Measurements from ENCODE around the gene RAD9A.

RAD9A gene

DNA sequence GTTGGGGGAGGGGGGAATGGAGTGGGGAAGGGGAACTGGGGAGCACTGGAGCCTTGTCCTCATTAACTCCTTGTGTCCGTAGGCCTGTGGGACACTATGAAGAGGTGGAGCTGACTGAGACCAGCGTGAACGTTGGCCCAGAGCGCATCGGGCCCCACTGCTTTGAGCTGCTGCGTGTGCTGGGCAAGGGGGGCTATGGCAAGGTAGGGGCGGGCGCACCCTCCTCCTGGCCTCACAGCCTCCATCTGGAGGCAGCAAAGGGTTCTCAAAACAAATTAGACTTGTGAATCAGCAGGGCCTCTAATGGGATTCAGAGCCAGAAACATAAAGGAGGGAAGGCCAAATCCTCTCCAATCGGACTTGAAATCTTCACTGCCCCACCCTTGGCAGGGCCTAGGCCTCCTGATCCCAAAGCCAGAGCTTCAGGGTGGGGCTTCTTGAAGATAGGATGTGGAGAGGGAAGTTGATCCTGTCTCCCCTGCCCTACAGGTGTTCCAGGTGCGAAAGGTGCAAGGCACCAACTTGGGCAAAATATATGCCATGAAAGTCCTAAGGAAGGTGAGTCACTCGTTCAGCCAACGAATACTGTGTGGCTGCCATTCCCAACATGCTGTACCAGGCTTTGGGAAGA is 37.4 kb downstream of the RAD9A start:
- POLR2A ChIA-PET: interaction anchor here (0.6 to 3.2 kb wide), 7 partner anchors 10 to 847 kb away, joined by 3 to 16 read pairs (median 4); partner anchors contain the start of genes CORO1B and PPP1CA
- Histone ChIP-seq H3K27ac (ENCODE audit: extremely low read depth, low read depth, low read length) (peak overlapping the region; percentile 77; the same call in 1 of the 2 replicates), H3K4me3 (ENCODE audit: low read depth, low read length) (peak overlapping the region; percentile 81), H3K36me3 (ENCODE audit: control insufficient read depth in 2 of 2, insufficient read depth in 1 of 2, low read length in 2 of 2) (peaks cover 5 to 48% of the 10 kb centered on the region in 2 experiments; a peak in 2 of 3 replicates), H3K4me1 (ENCODE audit: control insufficient read depth, insufficient read depth, low read length) (peaks cover 5% of the 10 kb centered on the region; the same call in 1 of the 2 replicates), H3K9me3 (ENCODE audit: control insufficient read depth, insufficient read depth, low read depth, low read length) (no peaks in the 10 kb centered on the region)
- CTCF ChIA-PET: interaction anchor here (0.6 to 0.7 kb wide), 2 partner anchors 34 to 73 kb away, joined by 4 read pairs; no protein-coding TSS in a partner anchor
- TF ChIP-seq FEZF1 (tag by site-specific recombination; IDR thresholded peaks at IDR 0.05) (no peak), ZFP69B (tag by site-specific recombination; IDR thresholded peaks at IDR 0.05) (peak; percentile 38; the same call in 1 of the 2 replicates), SP2 (tag by site-specific recombination; IDR thresholded peaks at IDR 0.05) (peak; percentile 13; the same call in 1 of the 2 replicates), ZNF664 (tag by site-specific recombination; IDR thresholded peaks at IDR 0.05) (no peak), SCRT2 (tag by site-specific recombination; IDR thresholded peaks at IDR 0.05) (0 out of 2 replicates have a peak, but pooled peaks have one; percentile 27)
- TF ChIP-seq, protein P1, sequence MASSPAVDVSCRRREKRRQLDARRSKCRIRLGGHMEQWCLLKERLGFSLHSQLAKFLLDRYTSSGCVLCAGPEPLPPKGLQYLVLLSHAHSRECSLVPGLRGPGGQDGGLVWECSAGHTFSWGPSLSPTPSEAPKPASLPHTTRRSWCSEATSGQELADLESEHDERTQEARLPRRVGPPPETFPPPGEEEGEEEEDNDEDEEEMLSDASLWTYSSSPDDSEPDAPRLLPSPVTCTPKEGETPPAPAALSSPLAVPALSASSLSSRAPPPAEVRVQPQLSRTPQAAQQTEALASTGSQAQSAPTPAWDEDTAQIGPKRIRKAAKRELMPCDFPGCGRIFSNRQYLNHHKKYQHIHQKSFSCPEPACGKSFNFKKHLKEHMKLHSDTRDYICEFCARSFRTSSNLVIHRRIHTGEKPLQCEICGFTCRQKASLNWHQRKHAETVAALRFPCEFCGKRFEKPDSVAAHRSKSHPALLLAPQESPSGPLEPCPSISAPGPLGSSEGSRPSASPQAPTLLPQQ (tag by site-specific recombination; IDR thresholded peaks at IDR 0.05): 0 out of 2 replicates have a peak, but pooled peaks have one; percentile 12

- CTCF ChIA-PET: no interaction called here
- H3K36me3 ChIP-seq (ENCODE audit: control insufficient read depth in 2 of 2, insufficient read depth in 1 of 2, low read length in 2 of 2): peaks cover 5 to 53% of the 10 kb centered on the region in 2 experiments; a peak in 2 of 3 replicates
- POLR2A ChIA-PET: interaction anchor here (0.7 to 3.2 kb wide), 3 partner anchors 9 to 35 kb away, joined by 4 to 16 read pairs (median 4); partner anchors contain the start of gene PPP1CA
- no peaks in the 10 kb centered on the region for H3K9me3 ChIP-seq (ENCODE audit: control insufficient read depth, insufficient read depth, low read depth, low read length)
- peaks cover 5% of the 10 kb centered on the region; the same call in 1 of the 2 replicates for H3K4me1 ChIP-seq (ENCODE audit: control insufficient read depth, insufficient read depth, low read length)
- H3K27ac ChIP-seq (ENCODE audit: extremely low read depth, low read depth, low read length): no peak overlapping the region
- peak; percentile 59; the same call in 1 of the 2 replicates for TF ChIP-seq ZNF394 (tag by site-specific recombination; IDR thresholded peaks at IDR 0.05; ENCODE audit: borderline replicate concordance)
- no peak for TF ChIP-seq KLF7 (tag by site-specific recombination; IDR thresholded peaks at IDR 0.05; ENCODE audit: borderline replicate concordance)
- TF ChIP-seq ZNF585B (tag by site-specific recombination; IDR thresholded peaks at IDR 0.05): no peak
- no peak overlapping the region for H3K4me3 ChIP-seq (ENCODE audit: low read depth, low read length)
Measured at GRCh38 chr11:67429722-67430121, 37.9 kb downstream of the RAD9A start.

DNA sequence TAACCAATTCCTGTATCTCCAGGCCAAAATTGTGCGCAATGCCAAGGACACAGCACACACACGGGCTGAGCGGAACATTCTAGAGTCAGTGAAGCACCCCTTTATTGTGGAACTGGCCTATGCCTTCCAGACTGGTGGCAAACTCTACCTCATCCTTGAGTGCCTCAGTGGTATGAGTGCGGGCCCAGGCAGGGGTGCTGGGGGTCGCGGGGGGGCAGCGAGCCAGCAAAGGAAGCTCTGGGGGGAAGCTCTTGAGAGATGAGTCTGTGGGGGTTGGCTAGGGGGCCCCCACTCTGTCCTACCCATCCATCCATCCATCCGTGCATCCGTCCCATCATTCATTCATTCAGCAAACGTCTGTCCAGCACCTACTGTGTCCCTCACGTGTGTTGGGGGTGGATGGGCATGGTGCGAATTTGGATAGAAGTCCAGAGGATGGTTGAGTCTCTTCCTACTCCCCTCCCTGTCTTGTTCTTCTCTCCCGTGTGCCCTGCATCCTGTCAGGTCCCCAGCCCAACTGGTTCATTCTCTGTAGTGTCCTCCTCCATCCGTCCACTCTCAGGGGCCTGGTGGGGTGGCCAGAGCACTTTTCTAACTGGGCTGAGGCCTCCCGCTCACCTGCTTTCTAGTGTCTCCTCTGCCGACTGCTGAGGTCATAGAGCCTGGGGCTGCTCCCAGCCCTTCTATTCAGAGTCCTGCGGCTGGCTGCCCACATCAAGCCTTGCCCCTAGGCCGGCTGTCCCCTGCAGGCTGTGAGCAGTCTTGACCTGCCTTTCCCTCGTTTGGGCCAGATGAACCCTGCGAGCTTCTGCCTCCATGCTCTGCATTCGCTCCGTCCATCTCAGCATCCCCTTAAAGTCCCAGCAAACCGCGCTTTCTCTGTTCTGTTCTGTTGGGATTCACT is 39.8 kb downstream of the RAD9A start:
- H3K9me3 ChIP-seq (ENCODE audit: control insufficient read depth, insufficient read depth, low read depth, low read length): no peaks in the 10 kb centered on the region
- H3K4me3 ChIP-seq (ENCODE audit: low read depth, low read length): no peak overlapping the region
- H3K36me3 ChIP-seq (ENCODE audit: control insufficient read depth in 2 of 2, insufficient read depth in 1 of 2, low read length in 2 of 2): peaks cover 5 to 68% of the 10 kb centered on the region in 2 experiments; a peak in 2 of 3 replicates
- CTCF ChIA-PET: interaction anchor here (0.9 kb wide), 1 partner anchor 30 kb away, joined by 3 read pairs; the partner anchor contains the start of gene PPP1CA
- POLR2A ChIA-PET: interaction anchor here (0.7 to 1.3 kb wide), 2 partner anchors 42 to 178 kb away, joined by 3 read pairs; no protein-coding TSS in a partner anchor
- H3K4me1 ChIP-seq (ENCODE audit: control insufficient read depth, insufficient read depth, low read length): peaks cover 5% of the 10 kb centered on the region; the same call in 1 of the 2 replicates
- TF ChIP-seq BCL11B (tag by site-specific recombination; IDR thresholded peaks at IDR 0.05; ENCODE audit: low read depth) (no peak), ZNF561 (tag by site-specific recombination; IDR thresholded peaks at IDR 0.05; ENCODE audit: borderline replicate concordance) (no peak), ZNF555 (tag by site-specific recombination; conservative IDR thresholded peaks at IDR 0.05) (no peak), ZNF398 (tag by site-specific recombination; IDR thresholded peaks at IDR 0.05) (no peak), ZNF701 (tag by site-specific recombination; IDR thresholded peaks at IDR 0.05) (no peak), PBX3 (CRISPR knock-in tag; IDR thresholded peaks at IDR 0.05) (no peak), IKZF3 (tag by site-specific recombination; IDR thresholded peaks at IDR 0.05) (no peak), KLF10 (tag by site-specific recombination; IDR thresholded peaks at IDR 0.05) (no peak), ZNF610 (tag by site-specific recombination; IDR thresholded peaks at IDR 0.05; ENCODE audit: borderline replicate concordance) (no peak), SCRT1 (tag by site-specific recombination; IDR thresholded peaks at IDR 0.05; ENCODE audit: borderline replicate concordance) (no peak), ZNF426 (tag by site-specific recombination; IDR thresholded peaks at IDR 0.05) (no peak), ZNF248 (tag by site-specific recombination; IDR thresholded peaks at IDR 0.05) (no peak)
- no peak overlapping the region for H3K27ac ChIP-seq (ENCODE audit: extremely low read depth, low read depth, low read length)

Data from HEK293 (cell line).